HepG2 (cell line): ENCODE results near the gene THADA. TPM values are rescaled to one million over a fixed set of nuclear protein-coding genes. Genes with fewer than 3 reads are reported as not detected.

Source experiments
- AGO1 ChIP-seq: fragments of 200-400 bp; formaldehyde crosslinking; IDR thresholded peaks from 2 replicates; pipeline ENCODE4 v1.6.1; 2017; ENCODE audit warnings: mild to moderate bottlenecking, low read depth, low read length, moderate library complexity; ENCODE audit not compliant: poor library complexity, severe bottlenecking
- BCL6 ChIP-seq: IDR thresholded peaks from 2 replicates; pipeline ENCODE4 v1.6.1; 2016; ENCODE audit warnings: missing genetic modification reagents, missing compliant biosample characterization
- HDAC2 ChIP-seq: sonication (generic); formaldehyde crosslinking; IDR thresholded peaks from 2 replicates; pipeline ENCODE4 v1.4.0; 2020; ENCODE audit warnings: missing genetic modification reagents
- MED13 ChIP-seq: sonication (generic); formaldehyde crosslinking; IDR thresholded peaks from 2 replicates; pipeline ENCODE4 v1.5.0; 2020; ENCODE audit warnings: missing genetic modification reagents
- MEIS1 ChIP-seq: sonication (generic); formaldehyde crosslinking; IDR thresholded peaks from 2 replicates; pipeline ENCODE4 v1.9.0; 2021; ENCODE audit warnings: mild to moderate bottlenecking, missing genetic modification reagents, moderate library complexity, borderline replicate concordance
- MIER3 ChIP-seq: IDR thresholded peaks from 2 replicates; pipeline ENCODE4 v1.6.1; 2016; ENCODE audit warnings: missing compliant biosample characterization, borderline replicate concordance
- MTF2 ChIP-seq: sonication (generic); formaldehyde crosslinking; IDR thresholded peaks from 2 replicates; pipeline ENCODE4 v1.5.0; 2020; ENCODE audit warnings: missing genetic modification reagents, borderline replicate concordance
- NFE2L1 ChIP-seq: sonication (generic); formaldehyde crosslinking; IDR thresholded peaks from 2 replicates; pipeline ENCODE4 v1.4.0; 2020; ENCODE audit warnings: missing genetic modification reagents, mild to moderate bottlenecking, borderline replicate concordance
- NFKB2 ChIP-seq: sonication (generic); formaldehyde crosslinking; IDR thresholded peaks from 2 replicates; pipeline ENCODE4 v1.4.0; 2020; ENCODE audit warnings: missing genetic modification reagents, borderline replicate concordance
- PTBP1 ChIP-seq: fragments of 200-400 bp; formaldehyde crosslinking; IDR thresholded peaks from 2 replicates; pipeline ENCODE4 v1.6.1; 2018; ENCODE audit warnings: low read length, low read depth; ENCODE audit not compliant: poor library complexity, severe bottlenecking
- TBL1XR1 ChIP-seq: fragments of 150-350 bp; IDR thresholded peaks from 2 replicates; pipeline ENCODE4 v1.6.1; 2014; ENCODE audit warnings: borderline replicate concordance, low read length; ENCODE audit not compliant: partially characterized antibody
- ZFY ChIP-seq: sonication (generic); formaldehyde crosslinking; IDR thresholded peaks from 2 replicates; pipeline ENCODE4 v1.4.0; 2020; ENCODE audit warnings: missing genetic modification reagents
- ZFYVE20 ChIP-seq: sonication (generic); formaldehyde crosslinking; IDR thresholded peaks from 2 replicates; pipeline ENCODE4 v1.8.0; 2023; ENCODE audit warnings: low read depth, mild to moderate bottlenecking, moderate library complexity, missing genetic modification reagents, borderline replicate concordance
- ZNF331 ChIP-seq: sonication (generic); formaldehyde crosslinking; IDR thresholded peaks from 2 replicates; pipeline ENCODE4 v1.4.0; 2020; ENCODE audit warnings: missing genetic modification reagents
- ZNF619 ChIP-seq: sonication (generic); formaldehyde crosslinking; IDR thresholded peaks from 2 replicates; pipeline ENCODE4 v1.4.0; 2020; ENCODE audit warnings: mild to moderate bottlenecking, missing genetic modification reagents
- ZNF709 ChIP-seq: sonication (generic); formaldehyde crosslinking; IDR thresholded peaks from 2 replicates; pipeline ENCODE4 v1.5.0; 2020; ENCODE audit warnings: mild to moderate bottlenecking, missing genetic modification reagents
- polyA plus RNA-seq, 8 experiments: library from polyadenylated mRNA; depleted of rRNA in 3 of 8; stranded (reverse) in 7 of 8; unstranded in 1 of 8; fragments of >200 nt; fragmentation: Illumina TruSeq in 4 of 8; extraction: Trizol in 4 of 8; gene quantifications; 2 replicates each; pipeline versions ENCODE4 v1.2.1 to v1.2.3, GENCODE V29; 2011 to 2016; ENCODE audit warnings: low read depth in 4 of 8, missing spikeins in 1 of 8, mixed read lengths in 1 of 8; ENCODE audit not compliant: insufficient read depth in 1 of 8
- total RNA-seq, 5 experiments: library from RNA; depleted of rRNA; stranded (reverse); fragments of >200 nt; fragmentation: Illumina TruSeq; extraction: Trizol; gene quantifications; 2 replicates each; pipeline ENCODE4 v1.2.3, GENCODE V29; 2016; ENCODE audit warnings: low read depth in 1 of 5
- TF ChIP-seq, protein P1 (sequence below): fragments of 450-650 bp; IDR thresholded peaks from 2 replicates; pipeline ENCODE4 v1.6.1; 2017; ENCODE audit warnings: mild to moderate bottlenecking
- TF ChIP-seq, protein P2 (sequence below): IDR thresholded peaks from 2 replicates; pipeline ENCODE4 v1.6.1; 2016; ENCODE audit warnings: low read depth, missing genetic modification reagents, missing compliant biosample characterization
- TF ChIP-seq, protein P3 (sequence below): sonication (generic); formaldehyde crosslinking; IDR thresholded peaks from 2 replicates; pipeline ENCODE4 v1.5.1; 2020; ENCODE audit warnings: missing genetic modification reagents, mild to moderate bottlenecking, borderline replicate concordance

The THADA gene
- total and polyA plus RNA-seq, 2 of the 13 experiments (the other 11 are each of a cell fraction or from before 2014, with no cell fraction given), result 12.7 to 21.7 TPM

DNA sequence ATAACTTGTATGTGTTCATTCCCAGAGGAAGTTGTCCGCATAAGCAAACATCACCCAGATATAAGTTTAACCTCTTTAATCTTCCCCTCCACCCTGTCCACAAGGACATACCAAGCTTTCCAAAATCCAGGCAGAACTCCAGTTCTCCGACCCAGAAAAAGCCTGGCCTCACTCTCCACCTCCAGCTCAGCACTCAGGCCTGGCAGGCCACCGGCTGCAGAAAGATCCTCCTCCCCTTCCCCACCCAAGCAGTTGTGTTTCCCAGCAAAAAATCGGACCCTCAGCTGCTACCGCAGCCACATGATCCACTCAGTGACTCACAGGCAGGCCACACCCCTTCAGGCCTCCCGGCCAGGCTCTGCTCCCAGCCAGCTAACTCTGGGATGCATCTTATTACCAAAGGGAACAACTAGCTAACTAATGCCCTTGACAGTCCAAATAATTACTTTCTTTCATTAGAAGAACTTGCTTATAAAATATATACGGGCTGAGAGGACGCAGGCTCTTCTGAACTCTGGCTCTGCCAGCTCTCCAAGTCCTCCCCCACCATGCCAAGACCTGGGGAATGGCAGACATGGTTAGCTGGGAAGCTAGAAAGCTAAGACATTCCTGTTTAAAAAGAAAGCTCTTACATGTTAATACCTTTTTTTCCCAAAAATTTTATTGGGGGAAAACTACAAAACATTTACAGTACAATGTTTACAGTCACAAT lies 373.9 kb downstream of the THADA start (continued):
- peak; percentile 93 for TF ChIP-seq AGO1
- no peak; the same call in 1 of the 2 replicates for TF ChIP-seq MEIS1
- no peak for TF ChIP-seq ZNF709 (CRISPR knock-in tag)
- no peak for TF ChIP-seq MED13
- no peak for TF ChIP-seq TBL1XR1
- TF ChIP-seq PTBP1, result no peak
- peak; percentile 81 for TF ChIP-seq MIER3
- peak; percentile 89 for TF ChIP-seq ZNF331 (CRISPR knock-in tag)
- peak; percentile 65 for TF ChIP-seq ZFY
- TF ChIP-seq, protein P1, sequence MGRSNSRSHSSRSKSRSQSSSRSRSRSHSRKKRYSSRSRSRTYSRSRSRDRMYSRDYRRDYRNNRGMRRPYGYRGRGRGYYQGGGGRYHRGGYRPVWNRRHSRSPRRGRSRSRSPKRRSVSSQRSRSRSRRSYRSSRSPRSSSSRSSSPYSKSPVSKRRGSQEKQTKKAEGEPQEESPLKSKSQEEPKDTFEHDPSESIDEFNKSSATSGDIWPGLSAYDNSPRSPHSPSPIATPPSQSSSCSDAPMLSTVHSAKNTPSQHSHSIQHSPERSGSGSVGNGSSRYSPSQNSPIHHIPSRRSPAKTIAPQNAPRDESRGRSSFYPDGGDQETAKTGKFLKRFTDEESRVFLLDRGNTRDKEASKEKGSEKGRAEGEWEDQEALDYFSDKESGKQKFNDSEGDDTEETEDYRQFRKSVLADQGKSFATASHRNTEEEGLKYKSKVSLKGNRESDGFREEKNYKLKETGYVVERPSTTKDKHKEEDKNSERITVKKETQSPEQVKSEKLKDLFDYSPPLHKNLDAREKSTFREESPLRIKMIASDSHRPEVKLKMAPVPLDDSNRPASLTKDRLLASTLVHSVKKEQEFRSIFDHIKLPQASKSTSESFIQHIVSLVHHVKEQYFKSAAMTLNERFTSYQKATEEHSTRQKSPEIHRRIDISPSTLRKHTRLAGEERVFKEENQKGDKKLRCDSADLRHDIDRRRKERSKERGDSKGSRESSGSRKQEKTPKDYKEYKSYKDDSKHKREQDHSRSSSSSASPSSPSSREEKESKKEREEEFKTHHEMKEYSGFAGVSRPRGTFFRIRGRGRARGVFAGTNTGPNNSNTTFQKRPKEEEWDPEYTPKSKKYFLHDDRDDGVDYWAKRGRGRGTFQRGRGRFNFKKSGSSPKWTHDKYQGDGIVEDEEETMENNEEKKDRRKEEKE, result no peak
- TF ChIP-seq ZNF619 (CRISPR knock-in tag), result no peak
- TF ChIP-seq, protein P2, sequence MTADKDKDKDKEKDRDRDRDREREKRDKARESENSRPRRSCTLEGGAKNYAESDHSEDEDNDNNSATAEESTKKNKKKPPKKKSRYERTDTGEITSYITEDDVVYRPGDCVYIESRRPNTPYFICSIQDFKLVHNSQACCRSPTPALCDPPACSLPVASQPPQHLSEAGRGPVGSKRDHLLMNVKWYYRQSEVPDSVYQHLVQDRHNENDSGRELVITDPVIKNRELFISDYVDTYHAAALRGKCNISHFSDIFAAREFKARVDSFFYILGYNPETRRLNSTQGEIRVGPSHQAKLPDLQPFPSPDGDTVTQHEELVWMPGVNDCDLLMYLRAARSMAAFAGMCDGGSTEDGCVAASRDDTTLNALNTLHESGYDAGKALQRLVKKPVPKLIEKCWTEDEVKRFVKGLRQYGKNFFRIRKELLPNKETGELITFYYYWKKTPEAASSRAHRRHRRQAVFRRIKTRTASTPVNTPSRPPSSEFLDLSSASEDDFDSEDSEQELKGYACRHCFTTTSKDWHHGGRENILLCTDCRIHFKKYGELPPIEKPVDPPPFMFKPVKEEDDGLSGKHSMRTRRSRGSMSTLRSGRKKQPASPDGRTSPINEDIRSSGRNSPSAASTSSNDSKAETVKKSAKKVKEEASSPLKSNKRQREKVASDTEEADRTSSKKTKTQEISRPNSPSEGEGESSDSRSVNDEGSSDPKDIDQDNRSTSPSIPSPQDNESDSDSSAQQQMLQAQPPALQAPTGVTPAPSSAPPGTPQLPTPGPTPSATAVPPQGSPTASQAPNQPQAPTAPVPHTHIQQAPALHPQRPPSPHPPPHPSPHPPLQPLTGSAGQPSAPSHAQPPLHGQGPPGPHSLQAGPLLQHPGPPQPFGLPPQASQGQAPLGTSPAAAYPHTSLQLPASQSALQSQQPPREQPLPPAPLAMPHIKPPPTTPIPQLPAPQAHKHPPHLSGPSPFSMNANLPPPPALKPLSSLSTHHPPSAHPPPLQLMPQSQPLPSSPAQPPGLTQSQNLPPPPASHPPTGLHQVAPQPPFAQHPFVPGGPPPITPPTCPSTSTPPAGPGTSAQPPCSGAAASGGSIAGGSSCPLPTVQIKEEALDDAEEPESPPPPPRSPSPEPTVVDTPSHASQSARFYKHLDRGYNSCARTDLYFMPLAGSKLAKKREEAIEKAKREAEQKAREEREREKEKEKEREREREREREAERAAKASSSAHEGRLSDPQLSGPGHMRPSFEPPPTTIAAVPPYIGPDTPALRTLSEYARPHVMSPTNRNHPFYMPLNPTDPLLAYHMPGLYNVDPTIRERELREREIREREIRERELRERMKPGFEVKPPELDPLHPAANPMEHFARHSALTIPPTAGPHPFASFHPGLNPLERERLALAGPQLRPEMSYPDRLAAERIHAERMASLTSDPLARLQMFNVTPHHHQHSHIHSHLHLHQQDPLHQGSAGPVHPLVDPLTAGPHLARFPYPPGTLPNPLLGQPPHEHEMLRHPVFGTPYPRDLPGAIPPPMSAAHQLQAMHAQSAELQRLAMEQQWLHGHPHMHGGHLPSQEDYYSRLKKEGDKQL (CRISPR knock-in tag), result no peak
- peak; percentile 91 for TF ChIP-seq HDAC2
- TF ChIP-seq MTF2 (CRISPR knock-in tag), result 0 out of 2 replicates have a peak, but pooled peaks have one; percentile 31
- no peak for TF ChIP-seq ZFYVE20 (CRISPR knock-in tag)
- TF ChIP-seq NFKB2 (CRISPR knock-in tag), result peak; percentile 57; the same call in 1 of the 2 replicates
- TF ChIP-seq, protein P3, sequence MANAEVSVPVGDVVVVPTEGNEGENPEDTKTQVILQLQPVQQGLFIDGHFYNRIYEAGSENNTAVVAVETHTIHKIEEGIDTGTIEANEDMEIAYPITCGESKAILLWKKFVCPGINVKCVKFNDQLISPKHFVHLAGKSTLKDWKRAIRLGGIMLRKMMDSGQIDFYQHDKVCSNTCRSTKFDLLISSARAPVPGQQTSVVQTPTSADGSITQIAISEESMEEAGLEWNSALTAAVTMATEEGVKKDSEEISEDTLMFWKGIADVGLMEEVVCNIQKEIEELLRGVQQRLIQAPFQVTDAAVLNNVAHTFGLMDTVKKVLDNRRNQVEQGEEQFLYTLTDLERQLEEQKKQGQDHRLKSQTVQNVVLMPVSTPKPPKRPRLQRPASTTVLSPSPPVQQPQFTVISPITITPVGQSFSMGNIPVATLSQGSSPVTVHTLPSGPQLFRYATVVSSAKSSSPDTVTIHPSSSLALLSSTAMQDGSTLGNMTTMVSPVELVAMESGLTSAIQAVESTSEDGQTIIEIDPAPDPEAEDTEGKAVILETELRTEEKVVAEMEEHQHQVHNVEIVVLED, result peak; percentile 22; the same call in 1 of the 2 replicates
- TF ChIP-seq BCL6 (CRISPR knock-in tag), result peak; percentile 61
- TF ChIP-seq NFE2L1, result no peak
